NCI-H146 treated with DMSO at 0.1 percent for 48 hours (cell line): ENCODE results near the gene INCENP.
A peak's percentile ranks its signal among the peaks of the same experiment; 100 is the strongest.

Experiments
- DNase-seq: peaks from one replicate; lab custom pipeline; 2025; ENCODE audit not compliant: unreplicated experiment; lab: John Stamatoyannopoulos, UW

INCENP gene

GRCh38 chr11:62124186-62125113 lies 639 bp downstream of the INCENP start:
- peak; percentile 9 for DNase-seq

- no peak for DNase-seq
Measured at GRCh38 chr11:62125316-62125715, 1.5 kb downstream of the INCENP start.

- DNase-seq, result no peak
Measured at GRCh38 chr11:62125881-62126280, 2.1 kb downstream of the INCENP start.

GRCh38 chr11:62127426-62127825 lies 3.6 kb downstream of the INCENP start:
- DNase-seq, result no peak

- no peak for DNase-seq
Measured at GRCh38 chr11:62127941-62128770, 4.3 kb downstream of the INCENP start.

GRCh38 chr11:62128835-62129234 lies 5.0 kb downstream of the INCENP start:
- no peak for DNase-seq

GRCh38 chr11:62129590-62130282 lies 5.9 kb downstream of the INCENP start:
- no peak for DNase-seq

GRCh38 chr11:62130283-62131169 lies 6.7 kb downstream of the INCENP start:
- DNase-seq, result no peak

GRCh38 chr11:62131170-62131464 lies 7.3 kb downstream of the INCENP start:
- no peak for DNase-seq

- DNase-seq, result no peak
Measured at GRCh38 chr11:62132191-62132590, 8.4 kb downstream of the INCENP start.

- DNase-seq, result no peak
Measured at GRCh38 chr11:62132689-62133293, 9.0 kb downstream of the INCENP start.

- no peak for DNase-seq
Measured at GRCh38 chr11:62133328-62134065, 9.7 kb downstream of the INCENP start.

GRCh38 chr11:62137276-62137861 lies 13.6 kb downstream of the INCENP start:
- DNase-seq, result peak; percentile 8

GRCh38 chr11:62137881-62138629 lies 14.2 kb downstream of the INCENP start:
- no peak for DNase-seq

- no peak for DNase-seq
Measured at GRCh38 chr11:62138630-62139425, 15.0 kb downstream of the INCENP start.

GRCh38 chr11:62139526-62140303 lies 15.9 kb downstream of the INCENP start:
- DNase-seq, result no peak
